Epithelial cell of prostate (primary cell): Measurements from ENCODE around the gene RRP9.
"Not testable (repeated sequence)": the region's sequence is repeated elsewhere in the genome, so short reads cannot be mapped to it uniquely, and the experiment has no call there.

ENCODE experiments used
- DNase-seq: peaks from one replicate; pipeline ENCODE4 v3.0.0-alpha.2; 2011; ENCODE audit warnings: low read depth, low spot score
- H3K27ac ChIP-seq: fragments of 450-650 bp; 2 replicates; pipeline ENCODE4 v1.5.1; 2017; ENCODE audit warnings: mild to moderate bottlenecking

RRP9 gene

GRCh38 chr3:51941798-51942602, at the start of gene RRP9, which contains the start of gene PARP3:
TSS of gene RRP9 (minus strand) at chr3:51941904. CDS start at chr3:51941867, 37 bp downstream.
TSS of gene PARP3 (plus strand) at chr3:51942363. CDS start at chr3:51943356, 993 bp downstream.
- DNase-seq, result peak; percentile 99
- H3K27ac ChIP-seq, result peak within 1 kb of the TSS; percentile 77

GRCh38 chr3:51990501-51990971, 48.8 kb upstream of the RRP9 start:
- H3K27ac ChIP-seq, DNase-seq: not testable (repeated sequence)

- no peak overlapping the region for H3K27ac ChIP-seq
- DNase-seq, result no peak
Measured at GRCh38 chr3:51988286-51989146, 46.8 kb upstream of the RRP9 start.

- no peak overlapping the region for H3K27ac ChIP-seq
- no peak for DNase-seq
Measured at GRCh38 chr3:51987568-51987967, 45.9 kb upstream of the RRP9 start.

GRCh38 chr3:51986010-51986947, 44.6 kb upstream of the RRP9 start:
- DNase-seq, result no peak
- H3K27ac ChIP-seq, result no peak overlapping the region

- no peak for DNase-seq
- no peak overlapping the region for H3K27ac ChIP-seq
Measured at GRCh38 chr3:51985063-51985462, 43.4 kb upstream of the RRP9 start.

GRCh38 chr3:51984269-51984647, 42.6 kb upstream of the RRP9 start:
- no peak for DNase-seq
- peak overlapping the region; percentile 96 for H3K27ac ChIP-seq

DNA sequence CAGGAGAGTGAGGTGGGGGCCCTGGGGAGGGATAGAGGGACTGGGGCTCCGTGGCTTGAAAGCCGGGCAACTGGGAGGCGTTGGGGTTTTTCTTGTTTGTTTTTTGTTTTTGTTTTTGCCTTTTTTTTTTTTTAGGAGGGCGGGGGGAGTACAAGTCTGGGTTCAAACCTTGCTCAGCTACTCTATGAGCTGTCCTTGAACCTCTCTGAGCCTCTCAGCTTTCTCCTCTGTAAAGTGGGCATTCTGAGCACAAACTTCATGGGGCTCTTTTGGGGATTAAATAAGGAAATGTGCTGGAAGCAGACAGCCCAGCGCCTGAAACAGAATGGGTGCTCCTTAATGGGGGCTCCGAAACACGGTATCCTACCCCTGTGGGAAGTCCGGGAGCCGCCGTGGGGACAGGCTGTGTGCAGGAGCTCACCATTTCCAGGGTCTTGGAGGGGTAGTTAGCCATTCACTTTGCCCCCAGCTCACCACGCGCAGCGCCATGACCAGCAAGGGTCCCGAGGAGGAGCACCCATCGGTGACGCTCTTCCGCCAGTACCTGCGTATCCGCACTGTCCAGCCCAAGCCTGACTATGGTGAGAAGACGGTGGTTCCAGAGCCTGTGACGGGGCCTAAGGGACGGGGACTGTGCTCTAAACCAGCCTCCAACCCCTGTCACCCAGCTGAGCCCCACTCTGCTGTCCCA, 42.0 kb upstream of the RRP9 start:
- DNase-seq, result no peak
- peak overlapping the region; percentile 96 for H3K27ac ChIP-seq

DNA sequence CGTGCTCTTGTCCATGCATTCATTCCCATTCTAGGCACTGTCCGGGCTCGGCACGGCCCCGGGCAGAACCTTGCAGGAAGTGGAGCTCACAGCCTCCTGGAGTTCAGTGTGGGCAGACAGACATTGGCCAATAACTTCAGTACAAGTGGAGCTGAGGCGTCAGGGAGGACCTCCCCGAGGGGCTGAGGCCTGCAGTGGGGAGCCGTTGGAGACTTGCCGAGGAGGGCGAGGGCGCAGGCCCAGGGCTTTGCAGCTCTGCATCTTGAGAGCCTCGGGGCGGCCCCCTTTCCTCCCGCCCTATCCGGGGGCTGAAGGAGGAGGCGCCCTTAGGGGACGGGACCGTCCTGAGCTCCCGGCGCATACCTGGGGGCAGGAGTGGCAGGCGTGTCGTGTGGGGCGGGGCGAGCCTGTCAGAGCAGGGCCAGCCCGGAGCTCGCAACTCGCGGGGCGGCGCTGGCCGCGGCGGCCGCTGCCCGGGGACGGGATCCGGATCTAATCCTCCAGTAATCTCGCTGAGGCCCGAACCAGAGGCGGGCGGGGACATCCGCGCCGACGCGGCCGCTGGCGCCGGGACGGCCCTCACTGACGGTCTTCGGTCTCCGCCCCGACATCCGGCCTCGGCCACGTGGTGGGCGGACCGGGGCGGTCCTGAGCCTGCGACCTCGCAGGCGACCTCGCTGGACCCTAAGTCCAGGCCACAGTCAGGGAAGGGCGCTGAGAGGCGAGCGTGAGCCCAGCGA, 41.3 kb upstream of the RRP9 start, which contains the start of gene ACY1:
Gene ACY1, plus strand, starts transcription at position 698 of the 740 bp plus-strand sequence. CDS start 530 bp downstream, outside the sequence.
- peak within 1 kb of the TSS; percentile 96 for H3K27ac ChIP-seq
- DNase-seq, result no peak

- no peak for DNase-seq
- H3K27ac ChIP-seq, result peak overlapping the region; percentile 96
Measured at GRCh38 chr3:51982352-51982837, 40.7 kb upstream of the RRP9 start.

DNA sequence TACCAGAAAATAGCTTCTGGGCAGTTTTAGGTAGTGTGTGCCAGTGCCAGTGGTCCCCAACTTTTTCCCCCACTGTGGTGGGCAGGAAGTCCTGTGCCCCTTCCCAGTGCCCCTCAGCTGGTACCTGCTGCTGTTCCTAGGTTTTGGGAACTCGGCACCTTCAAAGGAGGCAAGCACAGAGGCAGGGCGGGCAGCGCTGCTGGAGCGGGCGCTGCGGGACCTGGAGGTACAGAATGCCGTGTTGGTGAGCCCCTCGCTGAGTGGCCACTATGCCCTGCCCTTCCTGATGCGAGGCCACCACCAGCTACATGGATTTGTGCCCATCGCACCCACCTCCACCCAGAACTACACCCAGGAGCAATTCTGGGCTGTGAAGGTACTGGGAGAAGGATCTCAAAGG, 38.5 kb upstream of the RRP9 start:
- no peak for DNase-seq
- H3K27ac ChIP-seq, result no peak overlapping the region

- H3K27ac ChIP-seq, result peak overlapping the region; percentile 61
- DNase-seq, result no peak
Measured at GRCh38 chr3:51978143-51978502, 36.4 kb upstream of the RRP9 start.

GRCh38 chr3:51977446-51978142, 35.9 kb upstream of the RRP9 start:
- no peak for DNase-seq
- H3K27ac ChIP-seq, result peak overlapping the region; percentile 61

DNA sequence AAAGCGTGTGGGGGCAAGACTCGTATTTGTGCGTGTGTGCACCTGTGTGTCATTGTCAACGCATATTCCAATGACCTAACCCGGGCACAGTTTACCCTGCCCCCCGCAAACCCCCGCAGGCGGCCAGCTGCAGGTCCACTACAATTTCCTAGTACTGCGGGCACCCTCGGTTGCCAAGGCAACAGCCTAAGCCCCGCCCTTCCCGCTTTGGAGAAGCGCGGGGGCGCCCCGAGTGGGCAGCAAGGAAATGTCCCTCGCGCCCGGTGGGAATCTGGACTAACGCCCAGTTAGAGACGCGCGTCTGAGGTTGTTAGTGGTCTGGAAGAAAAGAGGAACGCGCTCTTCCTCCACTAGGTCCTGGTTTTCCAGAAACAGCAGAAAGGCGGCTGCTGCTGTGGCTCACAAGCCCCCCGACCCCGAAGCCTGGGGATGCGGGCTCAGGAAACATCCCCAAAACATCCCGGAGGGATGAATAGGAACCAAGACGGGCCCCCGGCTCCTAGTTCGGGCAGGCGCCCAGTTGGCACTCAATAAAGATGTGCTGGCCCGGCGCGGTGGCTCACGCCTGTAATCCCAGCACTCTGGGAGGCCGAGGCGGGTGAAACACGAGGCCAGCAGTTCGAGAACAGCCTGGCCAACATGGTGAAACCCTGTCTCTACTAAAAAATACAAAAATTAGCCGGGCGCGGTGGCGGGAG, 34.3 kb upstream of the RRP9 start:
- H3K27ac ChIP-seq, result no peak overlapping the region
- DNase-seq, result no peak

DNA sequence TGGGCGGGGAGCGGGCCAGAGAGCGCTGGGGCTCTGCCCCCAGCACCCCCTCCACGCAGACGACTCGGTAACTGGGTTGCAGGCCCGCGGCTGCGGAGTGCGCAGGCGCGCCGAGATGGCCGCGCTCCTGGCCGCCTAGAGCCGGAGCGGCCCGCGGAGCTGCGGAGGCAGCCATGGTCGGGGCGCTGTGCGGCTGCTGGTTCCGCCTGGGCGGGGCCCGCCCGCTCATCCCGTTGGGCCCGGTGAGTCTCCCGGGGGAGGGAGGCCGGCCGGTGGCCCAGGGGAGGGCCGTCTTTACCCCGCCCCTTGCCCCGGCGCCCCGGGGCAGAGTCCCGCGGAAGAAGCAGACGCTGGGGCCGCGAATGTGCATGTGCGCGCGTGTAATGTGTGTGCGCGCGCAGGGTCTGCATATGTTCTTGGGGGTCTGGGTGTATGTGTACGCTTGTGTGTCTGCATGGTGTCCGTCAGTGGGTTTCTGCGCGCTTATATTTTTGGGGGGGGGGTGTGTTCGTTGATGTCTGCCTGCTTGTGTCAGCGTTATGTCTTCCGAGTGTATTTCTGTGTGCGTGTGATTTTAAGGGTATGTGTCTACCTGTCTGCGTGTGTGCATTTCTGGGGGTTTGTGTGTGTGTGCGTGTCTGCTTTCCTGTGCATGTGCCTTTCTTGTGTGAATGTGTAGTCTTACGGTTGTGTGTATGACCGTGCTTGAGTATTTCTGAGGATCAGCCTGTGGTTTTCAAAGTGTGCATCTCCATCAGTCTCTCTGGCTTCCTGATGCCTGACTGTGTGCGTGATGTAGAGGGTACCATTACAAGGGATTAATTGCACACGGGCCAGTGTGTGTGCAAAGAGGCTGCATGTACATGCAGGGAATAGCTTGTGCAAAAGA, 33.5 kb upstream of the RRP9 start, which contains the start of gene ABHD14A:
Gene ABHD14A, plus strand, starts transcription at position 102 of the 889 bp plus-strand sequence. Its CDS starts 72 bp downstream, at position 174.
- DNase-seq, result no peak
- H3K27ac ChIP-seq, result peak within 1 kb of the TSS; percentile 64

- H3K27ac ChIP-seq, result peak overlapping the region; percentile 64
- DNase-seq, result no peak
Measured at GRCh38 chr3:51974277-51974962, 32.7 kb upstream of the RRP9 start.
